A549 (cell line): ENCODE data around the gene SLC6A12. TPM values are rescaled to one million over a fixed set of nuclear protein-coding genes. Genes with fewer than 3 reads are reported as not detected.
"Not testable (repeated sequence)": the region's sequence is repeated elsewhere in the genome, so short reads cannot be mapped to it uniquely, and the experiment has no call there.

ENCODE experiments used
- ATAC-seq, 2 experiments: fragments of 200-7000 bp in 1 of 2; fragments of >200 bp in 1 of 2; cut with Nextera tagmentation in 1 of 2; cut with Tn5 transposase in 1 of 2; 3 replicates each; pipeline versions ENCODE4 v1.8.0 to v1.9.1; 2018 to 2020; ENCODE audit warnings: mild to moderate bottlenecking in 1 of 2, moderate library complexity in 1 of 2
- CTCF ChIA-PET: fragments of 300-600 bp; sonication (Branson Sonifier 250); formaldehyde crosslinking; extraction: SDS; loops from one replicate; lab custom pipeline; 2021; ENCODE audit warnings: antibody characterized with exemption, inconsistent platforms; lab: Yijun Ruan, JAX
- POLR2A ChIA-PET: fragments of 350-600 bp; formaldehyde crosslinking; extraction: SDS; loops from one replicate; lab custom pipeline; 2021; ENCODE audit warnings: antibody characterized with exemption, inconsistent platforms; lab: Yijun Ruan, JAX
- DNase-seq, 2 experiments: peaks; one replicate each; pipeline versions ENCODE4 v3.0.0 to v3.0.0-alpha.2; 2011 to 2016; ENCODE audit warnings: low read depth in 1 of 2, low spot score in 1 of 2
- FAIRE-seq: peaks from 2 replicates; lab custom pipeline; 2011; peaks lifted over from hg19 to GRCh38; lab: Jason Lieb, UNC
- H3K27ac ChIP-seq, 2 experiments: fragments of >200 bp; sonication (Bioruptor Twin); formaldehyde crosslinking; 3 replicates each; pipeline ENCODE4 v1.5.1; 2016 to 2017
- H3K4me1 ChIP-seq: fragments of >200 bp; sonication (Bioruptor Twin); formaldehyde crosslinking; 3 replicates; pipeline ENCODE4 v1.6.1; 2016
- H3K4me2 ChIP-seq: fragments of >200 bp; sonication (Bioruptor Twin); formaldehyde crosslinking; 3 replicates; pipeline ENCODE4 v1.6.1; 2016
- H3K4me3 ChIP-seq: fragments of >200 bp; sonication (Bioruptor Twin); formaldehyde crosslinking; 3 replicates; pipeline ENCODE4 v1.5.1; 2016
- H3K9me3 ChIP-seq: fragments of >200 bp; sonication (Bioruptor Twin); formaldehyde crosslinking; 3 replicates; pipeline ENCODE4 v1.6.1; 2016
- BCL3 ChIP-seq: fragments of >200 bp; sonication (Bioruptor Twin); formaldehyde crosslinking; IDR thresholded peaks from 3 replicates; pipeline ENCODE4 v1.6.1; 2016
- CEBPB ChIP-seq, 2 experiments: fragments of >200 bp in 1 of 2; sonication (Bioruptor Twin) in 1 of 2; formaldehyde crosslinking in 1 of 2; IDR thresholded peaks; 2 replicates each; pipeline ENCODE4 v1.6.1; 2012 to 2016
- CTCF ChIP-seq: fragments of >200 bp; sonication (Bioruptor Twin); formaldehyde crosslinking; IDR thresholded peaks from 3 replicates; pipeline ENCODE4 v1.5.1; 2016
- HMGXB4 ChIP-seq: fragments of 250-450 bp; sonication (Bioruptor Pico); IDR thresholded peaks from 2 replicates; pipeline ENCODE4 v1.5.0; 2021; ENCODE audit warnings: mild to moderate bottlenecking, moderate library complexity, borderline replicate concordance
- HOXB5 ChIP-seq: fragments of 250-450 bp; sonication (Bioruptor Pico); IDR thresholded peaks from 2 replicates; pipeline ENCODE4 v1.5.0; 2020; ENCODE audit warnings: mild to moderate bottlenecking, moderate library complexity
- MAFK ChIP-seq: fragments of 450-650 bp; IDR thresholded peaks from 2 replicates; pipeline ENCODE4 v1.6.1; 2014; ENCODE audit not compliant: partially characterized antibody
- PBX3 ChIP-seq: IDR thresholded peaks from 2 replicates; pipeline ENCODE4 v1.6.1; 2012
- REST ChIP-seq: fragments of 200-600 bp; sonication (generic); IDR thresholded peaks from 2 replicates; pipeline ENCODE4 v1.6.1; 2016; ENCODE audit warnings: antibody characterized with exemption, mild to moderate bottlenecking, moderate library complexity
- SREBF2 ChIP-seq: fragments of 450-650 bp; IDR thresholded peaks from 2 replicates; pipeline ENCODE4 v1.6.1; 2014; ENCODE audit warnings: mild to moderate bottlenecking, moderate library complexity
- ZC3H11A ChIP-seq: fragments of 450-650 bp; IDR thresholded peaks from 2 replicates; pipeline ENCODE4 v1.6.1; 2014; ENCODE audit warnings: antibody characterized with exemption, mild to moderate bottlenecking
- WGBS: methylation state at CpG from one replicate; pipeline ENCODE4 v1.1.6; 2017; ENCODE audit errors: missing lambda C conversion rate; 5-methylcytosine and 5-hydroxymethylcytosine counted together
- polyA plus RNA-seq, 4 experiments: library from polyadenylated mRNA; depleted of rRNA in 3 of 4; stranded (reverse); fragments of >200 nt; fragmentation: RNase III in 1 of 4; extraction: RNeasy Plus Mini Kit Qiagen cat#74134 plus additional on column Dnase treatment in 1 of 4; gene quantifications; 2 replicates in 3 of 4; 3 replicates in 1 of 4; pipeline ENCODE4 v1.2.3, GENCODE V29; 2011 to 2017

Gene SLC6A12
- polyA plus RNA-seq, 2 of the 4 experiments (the other 2 are of a cell fraction) = 0.78 to 4.4 TPM

GRCh38 chr12:188910-189621, 24.9 kb downstream of the SLC6A12 start (continued):
- peak; percentile 74 for TF ChIP-seq CTCF
- no peak for TF ChIP-seq PBX3
- TF ChIP-seq ZC3H11A = no peak
- TF ChIP-seq BCL3 = no peak
- no peak for TF ChIP-seq MAFK
- TF ChIP-seq REST = no peak
- no peak for TF ChIP-seq HMGXB4 (CRISPR knock-in tag)
- TF ChIP-seq HOXB5 (CRISPR knock-in tag) = 0 out of 2 replicates have a peak, but pooled peaks have one; percentile 47
- no peak for TF ChIP-seq CEBPB (IDR thresholded peaks at IDR 0.05)
- no peak for TF ChIP-seq SREBF2

GRCh38 chr12:187986-188909, 25.7 kb downstream of the SLC6A12 start:
- CTCF ChIA-PET = interaction anchor here (0.6 to 4.3 kb wide), 20 partner anchors 9 to 103 kb away, joined by 3 to 24 read pairs (median 6); no protein-coding TSS in a partner anchor
- 91% methylated on average over 37 of the region's 53 CpGs for WGBS
- DNase-seq, POLR2A ChIA-PET, H3K9me3 ChIP-seq, H3K4me1 ChIP-seq, FAIRE-seq: not testable (repeated sequence)
- Histone ChIP-seq H3K4me2 (peak overlapping the region; percentile 98), H3K4me3 (peak overlapping the region; percentile 56), H3K27ac (peak overlapping the region; percentile 73 to 85; a peak in 5 of 6 replicates)
- ATAC-seq = peak; percentile 5 to 21; a peak in 4 of 6 replicates
